GM23338 (cell line): Measurements from ENCODE around the gene COL24A1.

Experiments used
- CTCF ChIP-seq, 2 experiments: fragments of 200-600 bp in 1 of 2; sonication (generic) in 1 of 2; conservative IDR thresholded peaks; 2 replicates each; pipeline versions ENCODE4 v1.5.1 to v1.6.1; 2016 to 2017; ENCODE audit warnings: antibody characterized with exemption in 2 of 2, low read depth in 2 of 2, mild to moderate bottlenecking in 2 of 2, moderate library complexity in 1 of 2
- EZH2 ChIP-seq: fragments of 200-600 bp; sonication (generic); IDR thresholded peaks from one replicate; pipeline ENCODE4 v1.8.0; 2017; ENCODE audit warnings: antibody characterized with exemption, mild to moderate bottlenecking, low read depth; ENCODE audit not compliant: unreplicated experiment
- STAT1 ChIP-seq: IDR thresholded peaks from one replicate; pipeline ENCODE4 v1.6.1; 2016; ENCODE audit warnings: antibody characterized with exemption; ENCODE audit not compliant: unreplicated experiment

DNA sequence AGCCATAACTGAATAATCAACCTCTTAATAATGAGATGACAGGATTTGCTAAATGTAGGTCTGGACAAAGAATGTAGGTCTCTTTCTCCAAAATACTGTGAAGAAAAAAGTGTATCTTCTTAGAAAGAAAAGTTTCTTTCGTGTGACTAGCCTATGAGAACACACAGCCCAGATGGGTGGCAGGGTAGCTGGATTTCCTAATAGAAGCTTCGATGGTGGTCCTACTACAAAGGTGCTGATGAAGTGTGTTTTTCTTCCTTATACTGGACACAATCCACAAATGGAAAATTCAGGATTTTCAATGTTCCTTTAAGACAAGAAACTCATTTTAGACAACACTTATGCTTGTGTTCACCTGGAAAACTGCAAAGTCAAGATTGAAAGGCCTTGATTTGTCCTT is 358.2 kb downstream of the COL24A1 start:
- TF ChIP-seq STAT1 (no peak), CTCF (conservative IDR thresholded peaks at IDR 0.05; ENCODE audit: low read depth in 2 of 2) (no peak), EZH2 (no peak)
